Body of pancreas (tissue), 4 donors: Measurements from ENCODE around the gene MAT2B.

Source experiments
- POLR2A ChIP-seq, 3 donors: fragments of 450-650 bp; IDR thresholded peaks; one replicate each; pipeline ENCODE4 v1.6.1; 2016; ENCODE audit warnings: antibody characterized with exemption in 3 of 3, mild to moderate bottlenecking in 2 of 3
- TF ChIP-seq, protein P1 (sequence below), 7 experiments: fragments of 450-650 bp in 4 of 7; fragments of 200-600 bp in 3 of 7; sonication (generic) in 3 of 7; IDR thresholded peaks; one replicate each; pipeline ENCODE4 v1.5.1; 2016 to 2019; ENCODE audit warnings: antibody characterized with exemption in 7 of 7

DNA sequence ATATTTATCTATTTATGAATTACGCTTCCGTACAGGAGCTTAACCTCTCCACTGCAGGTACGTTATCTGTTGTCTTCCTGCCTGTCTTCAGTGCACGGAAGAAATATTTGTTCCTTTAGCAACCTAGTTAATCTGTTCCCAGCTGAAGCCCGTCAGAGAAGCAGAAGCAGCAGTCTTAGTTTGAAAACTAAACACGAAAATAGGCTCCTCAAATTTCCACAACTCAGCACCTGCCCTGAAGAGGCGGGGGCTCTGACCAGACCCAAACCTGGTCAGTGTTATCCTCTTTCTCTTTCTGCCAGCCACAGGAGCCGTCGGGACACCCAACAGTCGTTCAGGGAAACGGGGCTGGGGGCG lies 46.0 kb upstream of the MAT2B start:
- TF ChIP-seq, protein P1, sequence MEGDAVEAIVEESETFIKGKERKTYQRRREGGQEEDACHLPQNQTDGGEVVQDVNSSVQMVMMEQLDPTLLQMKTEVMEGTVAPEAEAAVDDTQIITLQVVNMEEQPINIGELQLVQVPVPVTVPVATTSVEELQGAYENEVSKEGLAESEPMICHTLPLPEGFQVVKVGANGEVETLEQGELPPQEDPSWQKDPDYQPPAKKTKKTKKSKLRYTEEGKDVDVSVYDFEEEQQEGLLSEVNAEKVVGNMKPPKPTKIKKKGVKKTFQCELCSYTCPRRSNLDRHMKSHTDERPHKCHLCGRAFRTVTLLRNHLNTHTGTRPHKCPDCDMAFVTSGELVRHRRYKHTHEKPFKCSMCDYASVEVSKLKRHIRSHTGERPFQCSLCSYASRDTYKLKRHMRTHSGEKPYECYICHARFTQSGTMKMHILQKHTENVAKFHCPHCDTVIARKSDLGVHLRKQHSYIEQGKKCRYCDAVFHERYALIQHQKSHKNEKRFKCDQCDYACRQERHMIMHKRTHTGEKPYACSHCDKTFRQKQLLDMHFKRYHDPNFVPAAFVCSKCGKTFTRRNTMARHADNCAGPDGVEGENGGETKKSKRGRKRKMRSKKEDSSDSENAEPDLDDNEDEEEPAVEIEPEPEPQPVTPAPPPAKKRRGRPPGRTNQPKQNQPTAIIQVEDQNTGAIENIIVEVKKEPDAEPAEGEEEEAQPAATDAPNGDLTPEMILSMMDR (IDR thresholded peaks at IDR 0.05), result no peak
- TF ChIP-seq POLR2A (IDR thresholded peaks at IDR 0.05), result no peak
